K562 (cell line): ENCODE data around the gene CRABP2. TPM values are rescaled to one million over a fixed set of nuclear protein-coding genes. Genes with fewer than 3 reads are reported as not detected.

Experiments used
- ATAC-seq: fragments of 200-7000 bp; cut with Tn5 transposase; 3 replicates; pipeline ENCODE4 v1.9.1; 2020; ENCODE audit warnings: moderate library complexity
- BruUV-seq: library from RNA; stranded (reverse); fragments of 400-500 nt; replicated peaks from 2 replicates; lab custom pipeline; 2021; lab: Mats Ljungman, UMichigan
- CTCF ChIA-PET: fragments of 300-600 bp; formaldehyde crosslinking; extraction: SDS; loops from one replicate; lab custom pipeline; 2021; ENCODE audit warnings: low intra/inter-chr PET ratio; lab: Yijun Ruan, JAX
- POLR2A ChIA-PET: fragments of 300-600, 350-650 bp; sonication (Branson Sonifier 250); formaldehyde crosslinking; extraction: SDS; loops from one replicate; lab custom pipeline; 2021; ENCODE audit warnings: antibody characterized with exemption, inconsistent platforms; lab: Yijun Ruan, JAX
- DNase-seq, 4 experiments: peaks; one replicate each; pipeline versions ENCODE4 v3.0.0 to v3.0.0-alpha.2; 2011 to 2018; ENCODE audit warnings: low spot score in 3 of 4, mixed read lengths in 3 of 4; ENCODE audit errors: extremely low read depth in 1 of 4
- FAIRE-seq: peaks from 2 replicates; lab custom pipeline; 2011; peaks lifted over from hg19 to GRCh38; lab: Jason Lieb, UNC
- H2AFZ ChIP-seq: 2 replicates; pipeline ENCODE4 v1.6.0; 2011; ENCODE audit warnings: low read depth, low read length, control low read depth, inconsistent platforms
- H3K27ac ChIP-seq: fragments of 200-600 bp; 3 replicates; pipeline ENCODE4 v1.8.0; 2011; ENCODE audit warnings: low read depth, mild to moderate bottlenecking, control low read depth, inconsistent platforms, low read length, moderate library complexity, mixed read lengths; ENCODE audit errors: extremely low read depth
- H3K27me3 ChIP-seq, 2 experiments: fragments of 300-600 bp in 1 of 2; 2 replicates in 1 of 2; 3 replicates in 1 of 2; pipeline versions ENCODE4 v1.6.0 to v1.8.0; 2011; ENCODE audit warnings: inconsistent platforms in 2 of 2, low read length in 2 of 2, mild to moderate bottlenecking in 1 of 2, mixed read lengths in 1 of 2, moderate library complexity in 1 of 2; ENCODE audit not compliant: control insufficient read depth in 2 of 2, insufficient read depth in 2 of 2
- H3K36me3 ChIP-seq: fragments of 300-600 bp; 3 replicates; pipeline ENCODE4 v1.8.0; 2011; ENCODE audit warnings: mild to moderate bottlenecking, low read length, inconsistent platforms; ENCODE audit not compliant: control insufficient read depth, insufficient read depth
- H3K4me1 ChIP-seq, 2 experiments: fragments of 200-600 bp in 1 of 2; replicated peaks in 1 of 2; 2 replicates in 1 of 2; 3 replicates in 1 of 2; pipeline versions ENCODE4 v1.5.1 to v1.8.0; 2011; ENCODE audit warnings: inconsistent platforms in 2 of 2, low read length in 2 of 2, mild to moderate bottlenecking in 1 of 2, mixed read lengths in 1 of 2, moderate library complexity in 1 of 2; ENCODE audit not compliant: control insufficient read depth in 2 of 2, insufficient read depth in 2 of 2
- H3K4me2 ChIP-seq: 2 replicates; pipeline ENCODE4 v1.6.1; 2011; ENCODE audit warnings: low read length, control low read depth, inconsistent platforms, mixed read lengths; ENCODE audit not compliant: insufficient read depth
- H3K4me3 ChIP-seq: fragments of 200-600 bp; sonication (generic), shearing (Covaris generic); 2 replicates; pipeline ENCODE4 v1.5.1; 2016; ENCODE audit warnings: control low read depth, inconsistent platforms
- H3K79me2 ChIP-seq: fragments of 200-600 bp; 3 replicates; pipeline ENCODE4 v1.8.0; 2011; ENCODE audit warnings: low read length, inconsistent platforms; ENCODE audit not compliant: control insufficient read depth, insufficient read depth
- H3K9ac ChIP-seq, 2 experiments: 2 replicates each; pipeline versions ENCODE4 v1.6.0 to v1.6.1; 2011; ENCODE audit warnings: low read depth in 2 of 2, low read length in 2 of 2, control low read depth in 1 of 2, inconsistent platforms in 1 of 2, mild to moderate bottlenecking in 1 of 2, mixed read lengths in 1 of 2; ENCODE audit not compliant: insufficient read depth in 1 of 2
- H3K9me1 ChIP-seq: one replicate; pipeline ENCODE4 v1.6.0; 2011; ENCODE audit warnings: inconsistent platforms, mild to moderate bottlenecking, low read length, moderate library complexity; ENCODE audit not compliant: control insufficient read depth, insufficient read depth
- H3K9me3 ChIP-seq: replicated peaks from 2 replicates; pipeline ENCODE4 v1.5.1; 2011; ENCODE audit warnings: low read depth, low read length, inconsistent platforms; ENCODE audit not compliant: control insufficient read depth, insufficient read depth
- H4K20me1 ChIP-seq: replicated peaks from 2 replicates; pipeline ENCODE4 v1.6.1; 2011; ENCODE audit warnings: low read length, inconsistent platforms, mixed read lengths; ENCODE audit not compliant: control insufficient read depth, insufficient read depth
- CTCFL ChIP-seq: IDR thresholded peaks from 2 replicates; pipeline ENCODE4 v1.6.1; 2011; ENCODE audit warnings: borderline replicate concordance, low read depth, mild to moderate bottlenecking, moderate library complexity, low read length; ENCODE audit not compliant: insufficient read depth, poor library complexity, severe bottlenecking
- ETV1 ChIP-seq: fragments of 450-650 bp; conservative IDR thresholded peaks from 2 replicates; pipeline ENCODE4 v1.6.1; 2016; ENCODE audit warnings: missing genetic modification characterization, control low read depth, low read depth, missing compliant biosample characterization
- KDM4B ChIP-seq, 2 experiments: fragments of 450-650 bp in 1 of 2; sonication (generic) in 1 of 2; IDR thresholded peaks; 2 replicates each; pipeline ENCODE4 v1.6.1; 2016 to 2017; ENCODE audit warnings: borderline replicate concordance in 2 of 2, antibody characterized with exemption in 1 of 2, low read depth in 1 of 2, mild to moderate bottlenecking in 1 of 2
- NCOA2 ChIP-seq, 2 experiments: fragments of 450-650 bp; IDR thresholded peaks; 2 replicates each; pipeline ENCODE4 v1.6.1; 2018; ENCODE audit warnings: mild to moderate bottlenecking in 2 of 2, moderate library complexity in 1 of 2; ENCODE audit not compliant: partially characterized antibody in 2 of 2
- RAD21 ChIP-seq, 2 experiments: fragments of 250-450 bp in 1 of 2; fragments of 450-650 bp in 1 of 2; sonication (Bioruptor Pico) in 1 of 2; formaldehyde crosslinking in 1 of 2; IDR thresholded peaks in 1 of 2; conservative IDR thresholded peaks in 1 of 2; 2 replicates each; pipeline versions ENCODE4 v1.4.0 to v1.8.0; 2020 to 2022; ENCODE audit warnings: mild to moderate bottlenecking in 2 of 2, moderate library complexity in 1 of 2
- RBM17 ChIP-seq: fragments of 200-400 bp; formaldehyde crosslinking; IDR thresholded peaks from 2 replicates; pipeline ENCODE4 v1.6.1; 2017; ENCODE audit warnings: low read depth, mild to moderate bottlenecking, low read length, borderline replicate concordance
- SAFB ChIP-seq: fragments of 200-400 bp; formaldehyde crosslinking; IDR thresholded peaks from 2 replicates; pipeline ENCODE4 v1.6.1; 2017; ENCODE audit warnings: low read depth, low read length, borderline replicate concordance
- STAT6 ChIP-seq: sonication (generic); formaldehyde crosslinking; IDR thresholded peaks from 2 replicates; pipeline ENCODE4 v1.8.1; 2023; ENCODE audit warnings: mild to moderate bottlenecking, missing genetic modification reagents
- USF1 ChIP-seq: sonication (generic); formaldehyde crosslinking; IDR thresholded peaks from 2 replicates; pipeline ENCODE4 v1.9.0; 2022; ENCODE audit warnings: mild to moderate bottlenecking, missing genetic modification reagents
- ZNF695 ChIP-seq: fragments of 450-650 bp; formaldehyde crosslinking; IDR thresholded peaks from 2 replicates; pipeline ENCODE4 v1.4.0; 2020; ENCODE audit warnings: mild to moderate bottlenecking, moderate library complexity
- ZSCAN29 ChIP-seq: fragments of 450-650 bp; IDR thresholded peaks from 2 replicates; pipeline ENCODE4 v1.6.1; 2017
- WGBS: fragments of 100-300 bp; shearing (Covaris generic); methylation state at CpG from one replicate; pipeline ENCODE4 v1.1.6; 2016; ENCODE audit warnings: low coverage, mixed read lengths; ENCODE audit not compliant: insufficient coverage; ENCODE audit errors: missing lambda C conversion rate; 5-methylcytosine and 5-hydroxymethylcytosine counted together
- in situ Hi-C: fragments of 300-500 bp; cut with MboI; formaldehyde crosslinking; loops from 4 replicates; pipeline ENCODE4 v1.15.0; 2018; ENCODE audit warnings: inconsistent platforms, mixed read lengths
- intact Hi-C: fragments of 100-400 bp; cut with micrococcal nuclease; formaldehyde crosslinking; loops from 2 replicates; pipeline ENCODE4 v1.14.2; 2022
- polyA plus RNA-seq, 8 experiments: library from polyadenylated mRNA; depleted of rRNA in 4 of 8; stranded (reverse) in 5 of 8; unstranded in 3 of 8; fragments of >200 nt; fragmentation: Nextera tagmentation in 2 of 8; fragmentation: Illumina TruSeq in 1 of 8; extraction: Ambion mirVana in 2 of 8; extraction: Trizol in 1 of 8; gene quantifications; 2 replicates each; pipeline versions ENCODE4 v1.2.1 to v1.2.3, GENCODE V29; 2011 to 2014; ENCODE audit warnings: inconsistent platforms in 1 of 8, missing spikeins in 1 of 8
- total RNA-seq, 7 experiments: library from RNA; depleted of rRNA in 6 of 7; stranded (reverse); fragments of >200 nt in 6 of 7; fragmentation: Illumina TruSeq in 2 of 7; extraction: Trizol in 2 of 7; gene quantifications; 2 replicates each; pipeline versions ENCODE4 v1.2.1 to v1.2.3, GENCODE V29; 2011 to 2021; ENCODE audit warnings: low replicate concordance in 1 of 7
- TF ChIP-seq, protein P1 (sequence below): fragments of 250-450 bp; sonication (Bioruptor Pico); IDR thresholded peaks from 2 replicates; pipeline ENCODE4 v1.4.0; 2020; ENCODE audit warnings: mild to moderate bottlenecking, moderate library complexity

CRABP2 gene
- total and polyA plus RNA-seq, 9 of the 15 experiments (the other 6 are each of a cell fraction or from before 2014, with no cell fraction given) = 0.30 to 2.5 (median 0.82) TPM

DNA sequence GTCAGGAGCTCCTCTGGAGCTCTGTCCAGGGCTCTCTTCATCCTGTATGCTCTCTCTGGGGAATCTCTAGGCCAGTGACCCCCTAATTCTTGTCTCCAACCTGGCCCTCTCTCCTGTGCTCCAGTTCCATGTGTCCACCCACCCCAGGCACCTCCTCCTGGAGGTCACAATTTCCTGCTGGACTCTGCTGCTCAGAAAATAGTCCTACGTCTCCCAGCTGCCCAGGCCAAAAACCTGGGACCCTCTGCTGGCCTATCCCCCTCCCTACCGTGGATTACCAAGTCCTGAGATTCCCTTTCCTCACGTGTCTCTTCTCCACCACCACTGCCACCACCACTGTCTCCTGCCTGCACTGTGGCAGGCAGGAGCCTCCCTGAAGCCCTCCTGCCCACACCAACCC is 39.8 kb downstream of the CRABP2 start:
- Histone ChIP-seq H3K4me2 (no peak overlapping the region), H3K9me3 (no peaks in the 10 kb centered on the region), H3K9me1 (no peaks in the 10 kb centered on the region), H3K4me3 (no peak overlapping the region), H3K4me1 (peaks cover 45 to 81% of the 10 kb centered on the region in 2 experiments), H3K27ac (no peak overlapping the region), H3K79me2 (peaks cover 19% of the 10 kb centered on the region), H3K36me3 (no peaks in the 10 kb centered on the region), H3K27me3 (no peaks in the 10 kb centered on the region), H2AFZ (no peak overlapping the region), H4K20me1 (no peaks in the 10 kb centered on the region), H3K9ac (0 out of 4 replicates have a peak overlapping the region, but pooled peaks of 1 of the 2 experiments have one; percentile 31)
- WGBS = 81% methylated on average over 3 of the region's 3 CpGs
- in situ Hi-C loops (no loop called here), intact Hi-C loops (no loop called here)
- ATAC-seq = no peak
- BruUV-seq = no TSS peak
- no peak for DNase-seq
- no peak for FAIRE-seq
- ChIA-PET CTCF (interaction anchor here (0.6 kb wide), 1 partner anchor 24 kb away, joined by 3 read pairs; no protein-coding TSS in a partner anchor), POLR2A (interaction anchor here (0.7 to 2.3 kb wide), 4 partner anchors 11 to 63 kb away, joined by 3 to 10 read pairs (median 3); partner anchors contain the start of genes ISG20L2, METTL25B and NES)
- TF ChIP-seq ZSCAN29 = no peak
- TF ChIP-seq ETV1 (tag) = no peak
- no peak for TF ChIP-seq ZNF695 (CRISPR knock-in tag)
- no peak for TF ChIP-seq KDM4B (IDR thresholded peaks at IDR 0.05; ENCODE audit: borderline replicate concordance in 2 of 2, low read depth in 1 of 2)
- TF ChIP-seq, protein P1, sequence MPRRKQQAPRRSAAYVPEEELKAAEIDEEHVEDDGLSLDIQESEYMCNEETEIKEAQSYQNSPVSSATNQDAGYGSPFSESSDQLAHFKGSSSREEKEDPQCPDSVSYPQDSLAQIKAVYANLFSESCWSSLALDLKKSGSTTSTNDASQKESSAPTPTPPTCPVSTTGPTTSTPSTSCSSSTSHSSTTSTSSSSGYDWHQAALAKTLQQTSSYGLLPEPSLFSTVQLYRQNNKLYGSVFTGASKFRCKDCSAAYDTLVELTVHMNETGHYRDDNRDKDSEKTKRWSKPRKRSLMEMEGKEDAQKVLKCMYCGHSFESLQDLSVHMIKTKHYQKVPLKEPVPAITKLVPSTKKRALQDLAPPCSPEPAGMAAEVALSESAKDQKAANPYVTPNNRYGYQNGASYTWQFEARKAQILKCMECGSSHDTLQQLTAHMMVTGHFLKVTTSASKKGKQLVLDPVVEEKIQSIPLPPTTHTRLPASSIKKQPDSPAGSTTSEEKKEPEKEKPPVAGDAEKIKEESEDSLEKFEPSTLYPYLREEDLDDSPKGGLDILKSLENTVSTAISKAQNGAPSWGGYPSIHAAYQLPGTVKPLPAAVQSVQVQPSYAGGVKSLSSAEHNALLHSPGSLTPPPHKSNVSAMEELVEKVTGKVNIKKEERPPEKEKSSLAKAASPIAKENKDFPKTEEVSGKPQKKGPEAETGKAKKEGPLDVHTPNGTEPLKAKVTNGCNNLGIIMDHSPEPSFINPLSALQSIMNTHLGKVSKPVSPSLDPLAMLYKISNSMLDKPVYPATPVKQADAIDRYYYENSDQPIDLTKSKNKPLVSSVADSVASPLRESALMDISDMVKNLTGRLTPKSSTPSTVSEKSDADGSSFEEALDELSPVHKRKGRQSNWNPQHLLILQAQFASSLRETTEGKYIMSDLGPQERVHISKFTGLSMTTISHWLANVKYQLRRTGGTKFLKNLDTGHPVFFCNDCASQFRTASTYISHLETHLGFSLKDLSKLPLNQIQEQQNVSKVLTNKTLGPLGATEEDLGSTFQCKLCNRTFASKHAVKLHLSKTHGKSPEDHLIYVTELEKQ (CRISPR knock-in tag) = no peak
- no peak for TF ChIP-seq STAT6
- no peak for TF ChIP-seq RBM17
- no peak for TF ChIP-seq CTCFL
- TF ChIP-seq USF1 (CRISPR knock-in tag) = no peak
- no peak for TF ChIP-seq SAFB
- TF ChIP-seq NCOA2 (IDR thresholded peaks at IDR 0.05; ENCODE audit: partially characterized antibody in 2 of 2) = no peak
- no peak for TF ChIP-seq RAD21 (CRISPR knock-in tag; conservative IDR thresholded peaks at IDR 0.05 in 1 of 2, IDR thresholded peaks at IDR 0.05 in 1 of 2)
